Vagina (tissue), 2 donors: ENCODE results near the gene NKAIN2.

Source experiments
- CTCF ChIP-seq, 3 experiments: fragments of 450-650 bp in 2 of 3; fragments of 200-600 bp in 1 of 3; sonication (generic) in 1 of 3; IDR thresholded peaks; one replicate each; pipeline ENCODE4 v1.5.1; 2017 to 2019; ENCODE audit warnings: antibody characterized with exemption in 3 of 3, mild to moderate bottlenecking in 2 of 3, moderate library complexity in 2 of 3
- POLR2A ChIP-seq, 2 donors: fragments of 450-650 bp; IDR thresholded peaks; one replicate each; pipeline ENCODE4 v1.6.1; 2017; ENCODE audit warnings: antibody characterized with exemption in 2 of 2, mild to moderate bottlenecking in 2 of 2, moderate library complexity in 2 of 2

GRCh38 chr6:123869334-123869733 lies 65.7 kb downstream of the NKAIN2 start:
- TF ChIP-seq POLR2A (IDR thresholded peaks at IDR 0.05) (no peak), CTCF (IDR thresholded peaks at IDR 0.05) (no peak)
